ENCODE data around the gene PACS1. TPM values are rescaled to one million over a fixed set of nuclear protein-coding genes. Genes with fewer than 3 reads are reported as not detected.

PACS1 gene
- polyA plus RNA-seq, 1 of the 3 experiments (the other 2 are of a cell fraction), result 37.3 TPM

DNA sequence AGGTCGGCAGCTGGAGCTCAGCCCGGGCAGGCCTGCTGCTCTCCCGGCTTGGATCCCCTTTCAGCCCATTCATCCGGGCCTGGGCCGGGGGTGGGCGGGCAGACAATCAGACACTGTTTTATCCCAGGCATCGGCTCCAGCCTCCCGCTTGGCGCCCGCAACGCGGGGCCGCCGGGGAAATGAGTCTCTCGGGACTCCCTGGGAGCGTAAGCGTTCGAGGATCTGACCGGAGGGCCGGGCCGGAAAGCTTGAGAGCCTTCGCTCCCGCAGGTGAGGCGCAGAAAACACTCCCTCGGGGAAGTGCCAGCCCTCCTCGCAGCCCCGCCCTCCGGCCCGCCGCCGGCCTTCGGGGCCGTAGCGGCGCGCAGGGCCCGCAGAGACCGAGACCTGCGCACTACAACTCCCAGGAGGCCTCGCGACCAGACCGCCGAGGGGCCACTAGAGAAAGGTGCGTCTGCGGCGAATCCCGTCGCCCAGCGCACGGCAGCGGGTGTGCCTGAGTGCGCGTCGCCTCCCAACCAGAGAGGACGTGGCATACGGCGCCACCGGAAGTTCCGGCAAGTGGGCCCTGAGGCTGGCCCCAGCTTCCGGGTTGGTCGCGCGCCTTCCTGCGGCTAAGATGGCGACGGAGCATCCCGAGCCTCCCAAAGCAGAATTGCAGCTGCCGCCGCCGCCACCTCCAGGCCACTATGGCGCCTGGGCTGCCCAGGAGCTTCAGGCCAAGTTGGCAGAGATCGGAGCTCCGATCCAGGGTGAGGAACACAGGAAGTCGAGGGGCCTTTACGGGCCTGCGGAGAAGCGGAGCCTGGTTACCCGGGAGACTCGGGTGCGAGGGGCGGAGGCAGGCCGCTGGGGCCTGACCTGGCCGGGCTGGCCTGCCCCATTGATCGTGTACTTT lies 18.1 kb upstream of the PACS1 start, which contains the start of gene SF3B2:
SF3B2 (plus strand) TSS at position 599 of the 898 bp plus-strand sequence; CDS start at position 620, 21 bp downstream.
- H3K9ac ChIP-seq, result peak within 1 kb of the TSS; percentile 95
- H3K4me1 ChIP-seq (ENCODE audit: control insufficient read depth in 1 of 2, insufficient read depth in 2 of 2, low read depth in 1 of 2, low read length in 1 of 2), result peaks cover 15 to 40% of the 10 kb centered on the region in 2 experiments; a peak in 2 of 4 replicates
- peak within 1 kb of the TSS; percentile 81 to 94 for H3K27ac ChIP-seq (ENCODE audit: low read depth in 2 of 2, low read length in 1 of 2)
- H3K79me2 ChIP-seq (ENCODE audit: insufficient read depth), result peaks cover 49% of the 10 kb centered on the region
- ChIA-PET POLR2A (interaction anchor here (0.7 to 2.4 kb wide), 4 partner anchors 9 to 68 kb away, joined by 3 to 8 read pairs (median 4); partner anchors contain the start of gene BANF1), CTCF (interaction anchor here (0.7 to 6.7 kb wide), 12 partner anchors 12 to 168 kb away, joined by 3 to 101 read pairs (median 4); partner anchors contain the start of genes BANF1, EIF1AD and PACS1)
- no peaks in the 10 kb centered on the region for H3K9me3 ChIP-seq
- H3K36me3 ChIP-seq (replicated peaks in 1 of 2; ENCODE audit: control insufficient read depth in 1 of 2, insufficient read depth in 2 of 2, low read length in 1 of 2), result peaks cover 27 to 36% of the 10 kb centered on the region in 2 experiments
- H3K4me3 ChIP-seq (ENCODE audit: low read depth in 2 of 2, low read length in 1 of 2), result peak within 1 kb of the TSS; percentile 90 to 99
- H4K20me1 ChIP-seq (ENCODE audit: insufficient read depth), result no peaks in the 10 kb centered on the region
- H3K9me2 ChIP-seq, result no peaks in the 10 kb centered on the region
- H2AFZ ChIP-seq (ENCODE audit: low read depth), result peak within 1 kb of the TSS; percentile 72
- peak within 1 kb of the TSS; percentile 86 for H3K4me2 ChIP-seq
- no peaks in the 10 kb centered on the region for H3F3A ChIP-seq (replicated peaks; ENCODE audit: insufficient read depth)
- H3K27me3 ChIP-seq (ENCODE audit: insufficient read depth), result no peaks in the 10 kb centered on the region
- peak; percentile 96 for DNase-seq
- WGBS (ENCODE audit: low lambda C conversion rate), result 4% methylated on average over 15 of the region's 84 CpGs
- TF ChIP-seq, protein P1, sequence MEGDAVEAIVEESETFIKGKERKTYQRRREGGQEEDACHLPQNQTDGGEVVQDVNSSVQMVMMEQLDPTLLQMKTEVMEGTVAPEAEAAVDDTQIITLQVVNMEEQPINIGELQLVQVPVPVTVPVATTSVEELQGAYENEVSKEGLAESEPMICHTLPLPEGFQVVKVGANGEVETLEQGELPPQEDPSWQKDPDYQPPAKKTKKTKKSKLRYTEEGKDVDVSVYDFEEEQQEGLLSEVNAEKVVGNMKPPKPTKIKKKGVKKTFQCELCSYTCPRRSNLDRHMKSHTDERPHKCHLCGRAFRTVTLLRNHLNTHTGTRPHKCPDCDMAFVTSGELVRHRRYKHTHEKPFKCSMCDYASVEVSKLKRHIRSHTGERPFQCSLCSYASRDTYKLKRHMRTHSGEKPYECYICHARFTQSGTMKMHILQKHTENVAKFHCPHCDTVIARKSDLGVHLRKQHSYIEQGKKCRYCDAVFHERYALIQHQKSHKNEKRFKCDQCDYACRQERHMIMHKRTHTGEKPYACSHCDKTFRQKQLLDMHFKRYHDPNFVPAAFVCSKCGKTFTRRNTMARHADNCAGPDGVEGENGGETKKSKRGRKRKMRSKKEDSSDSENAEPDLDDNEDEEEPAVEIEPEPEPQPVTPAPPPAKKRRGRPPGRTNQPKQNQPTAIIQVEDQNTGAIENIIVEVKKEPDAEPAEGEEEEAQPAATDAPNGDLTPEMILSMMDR (IDR thresholded peaks at IDR 0.05), result no peak
- TF ChIP-seq ELF1 (IDR thresholded peaks at IDR 0.05) (peak; percentile 97), POLR2AphosphoS5 (IDR thresholded peaks at IDR 0.05; ENCODE audit: low read depth, low read length) (peak; percentile 77), GATA2 (CRISPR knock-in tag; IDR thresholded peaks at IDR 0.05) (no peak), TCF12 (IDR thresholded peaks at IDR 0.05) (no peak; the same call in 1 of the 2 replicates), SIN3A (IDR thresholded peaks at IDR 0.05; ENCODE audit: borderline replicate concordance, low read depth, low read length) (0 out of 2 replicates have a peak, but pooled peaks have one; percentile 21), EZH2phosphoT487 (IDR thresholded peaks at IDR 0.05; ENCODE audit: borderline replicate concordance, low read depth) (no peak), MXI1 (IDR thresholded peaks at IDR 0.05; ENCODE audit: low read depth, low read length) (peak; percentile 78), CHD2 (IDR thresholded peaks at IDR 0.05; ENCODE audit: low read length, partially characterized antibody) (peak; percentile 74), TEAD4 (IDR thresholded peaks at IDR 0.05; ENCODE audit: borderline replicate concordance, insufficient read depth) (no peak), JUND (IDR thresholded peaks at IDR 0.05) (no peak), SMC3 (IDR thresholded peaks at IDR 0.05; ENCODE audit: low read depth, low read length) (no peak), NFIC (IDR thresholded peaks at IDR 0.05; ENCODE audit: borderline replicate concordance) (no peak), RXRA (IDR thresholded peaks at IDR 0.05; ENCODE audit: borderline replicate concordance, low read depth) (no peak), FOSL2 (IDR thresholded peaks at IDR 0.05; ENCODE audit: borderline replicate concordance, low read depth) (no peak), RAD21 (IDR thresholded peaks at IDR 0.05; ENCODE audit: low read length) (no peak), EP300 (IDR thresholded peaks at IDR 0.05; ENCODE audit: borderline replicate concordance in 1 of 2, low read depth in 1 of 2, low read length in 1 of 2) (no peak; a peak in 1 of 4 replicates), GABPA (IDR thresholded peaks at IDR 0.05; ENCODE audit: low read depth) (peak; percentile 96), MEF2A (IDR thresholded peaks at IDR 0.05; ENCODE audit: borderline replicate concordance, low read depth) (no peak)
- TF ChIP-seq, protein P2, sequence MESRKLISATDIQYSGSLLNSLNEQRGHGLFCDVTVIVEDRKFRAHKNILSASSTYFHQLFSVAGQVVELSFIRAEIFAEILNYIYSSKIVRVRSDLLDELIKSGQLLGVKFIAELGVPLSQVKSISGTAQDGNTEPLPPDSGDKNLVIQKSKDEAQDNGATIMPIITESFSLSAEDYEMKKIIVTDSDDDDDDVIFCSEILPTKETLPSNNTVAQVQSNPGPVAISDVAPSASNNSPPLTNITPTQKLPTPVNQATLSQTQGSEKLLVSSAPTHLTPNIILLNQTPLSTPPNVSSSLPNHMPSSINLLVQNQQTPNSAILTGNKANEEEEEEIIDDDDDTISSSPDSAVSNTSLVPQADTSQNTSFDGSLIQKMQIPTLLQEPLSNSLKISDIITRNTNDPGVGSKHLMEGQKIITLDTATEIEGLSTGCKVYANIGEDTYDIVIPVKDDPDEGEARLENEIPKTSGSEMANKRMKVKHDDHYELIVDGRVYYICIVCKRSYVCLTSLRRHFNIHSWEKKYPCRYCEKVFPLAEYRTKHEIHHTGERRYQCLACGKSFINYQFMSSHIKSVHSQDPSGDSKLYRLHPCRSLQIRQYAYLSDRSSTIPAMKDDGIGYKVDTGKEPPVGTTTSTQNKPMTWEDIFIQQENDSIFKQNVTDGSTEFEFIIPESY (IDR thresholded peaks at IDR 0.05; ENCODE audit: borderline replicate concordance, low read depth), result no peak
- TF ChIP-seq, protein P3, sequence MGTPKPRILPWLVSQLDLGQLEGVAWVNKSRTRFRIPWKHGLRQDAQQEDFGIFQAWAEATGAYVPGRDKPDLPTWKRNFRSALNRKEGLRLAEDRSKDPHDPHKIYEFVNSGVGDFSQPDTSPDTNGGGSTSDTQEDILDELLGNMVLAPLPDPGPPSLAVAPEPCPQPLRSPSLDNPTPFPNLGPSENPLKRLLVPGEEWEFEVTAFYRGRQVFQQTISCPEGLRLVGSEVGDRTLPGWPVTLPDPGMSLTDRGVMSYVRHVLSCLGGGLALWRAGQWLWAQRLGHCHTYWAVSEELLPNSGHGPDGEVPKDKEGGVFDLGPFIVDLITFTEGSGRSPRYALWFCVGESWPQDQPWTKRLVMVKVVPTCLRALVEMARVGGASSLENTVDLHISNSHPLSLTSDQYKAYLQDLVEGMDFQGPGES (IDR thresholded peaks at IDR 0.05; ENCODE audit: low read depth, low read length), result no peak
- TF ChIP-seq, protein P4, sequence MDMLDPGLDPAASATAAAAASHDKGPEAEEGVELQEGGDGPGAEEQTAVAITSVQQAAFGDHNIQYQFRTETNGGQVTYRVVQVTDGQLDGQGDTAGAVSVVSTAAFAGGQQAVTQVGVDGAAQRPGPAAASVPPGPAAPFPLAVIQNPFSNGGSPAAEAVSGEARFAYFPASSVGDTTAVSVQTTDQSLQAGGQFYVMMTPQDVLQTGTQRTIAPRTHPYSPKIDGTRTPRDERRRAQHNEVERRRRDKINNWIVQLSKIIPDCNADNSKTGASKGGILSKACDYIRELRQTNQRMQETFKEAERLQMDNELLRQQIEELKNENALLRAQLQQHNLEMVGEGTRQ (IDR thresholded peaks at IDR 0.05; ENCODE audit: borderline replicate concordance, low read depth, low read length), result no peak
- TF ChIP-seq, protein P5, sequence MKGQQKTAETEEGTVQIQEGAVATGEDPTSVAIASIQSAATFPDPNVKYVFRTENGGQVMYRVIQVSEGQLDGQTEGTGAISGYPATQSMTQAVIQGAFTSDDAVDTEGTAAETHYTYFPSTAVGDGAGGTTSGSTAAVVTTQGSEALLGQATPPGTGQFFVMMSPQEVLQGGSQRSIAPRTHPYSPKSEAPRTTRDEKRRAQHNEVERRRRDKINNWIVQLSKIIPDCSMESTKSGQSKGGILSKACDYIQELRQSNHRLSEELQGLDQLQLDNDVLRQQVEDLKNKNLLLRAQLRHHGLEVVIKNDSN (IDR thresholded peaks at IDR 0.05; ENCODE audit: borderline replicate concordance, low read depth), result no peak

All from SK-N-SH (cell line).